CD8-positive, alpha-beta memory T cell (primary cell): ENCODE measurements around the gene CWC27. TPM values are rescaled to one million over a fixed set of nuclear protein-coding genes. Genes with fewer than 3 reads are reported as not detected.

Source experiments
- CTCF ChIA-PET: fragments of 350-600 bp; sonication (Branson Sonifier 250); formaldehyde crosslinking; loops from one replicate; lab custom pipeline; 2021; ENCODE audit warnings: antibody characterized with exemption; lab: Charles Lee
- POLR2A ChIA-PET: fragments of 350-600 bp; sonication (Branson Sonifier 250); formaldehyde crosslinking; loops from one replicate; lab custom pipeline; 2021; ENCODE audit warnings: antibody characterized with exemption; lab: Charles Lee
- DNase-seq, 5 donors: peaks; one replicate each; pipeline versions ENCODE4 v3.0.0 to v3.0.0-alpha.2; 2020 to 2022; ENCODE audit warnings: mixed read lengths in 1 of 5
- H3K27ac ChIP-seq: one replicate; pipeline ENCODE4 v1.7.0; 2013; ENCODE audit warnings: low read depth, mild to moderate bottlenecking, low read length, moderate library complexity
- H3K27me3 ChIP-seq: 2 replicates; pipeline ENCODE4 v1.7.0; 2013; ENCODE audit warnings: low read length, mild to moderate bottlenecking; ENCODE audit not compliant: insufficient read depth, poor library complexity, severe bottlenecking
- H3K36me3 ChIP-seq: 2 replicates; pipeline ENCODE4 v1.7.0; 2013; ENCODE audit warnings: mild to moderate bottlenecking, low read length, moderate library complexity; ENCODE audit not compliant: insufficient read depth
- H3K4me1 ChIP-seq: 2 replicates; pipeline ENCODE4 v1.7.0; 2013; ENCODE audit warnings: mild to moderate bottlenecking, low read length, moderate library complexity; ENCODE audit not compliant: insufficient read depth
- H3K4me3 ChIP-seq: 2 replicates; pipeline ENCODE4 v1.7.0; 2013; ENCODE audit warnings: mild to moderate bottlenecking, low read length
- H3K9me3 ChIP-seq: 2 replicates; pipeline ENCODE4 v1.7.0; 2013; ENCODE audit warnings: mild to moderate bottlenecking, low read length
- H3K27ac Mint-ChIP-seq, 8 donors: one replicate each; pipeline ENCODE4 v1.8.0; 2020 to 2021; ENCODE audit warnings: mixed read lengths in 8 of 8, mild to moderate bottlenecking in 6 of 8, inconsistent platforms in 3 of 8, moderate library complexity in 3 of 8
- H3K27me3 Mint-ChIP-seq, 2 donors: one replicate each; pipeline ENCODE4 v1.8.0; 2020 to 2021; ENCODE audit warnings: mixed read lengths in 2 of 2, mild to moderate bottlenecking in 1 of 2, moderate library complexity in 1 of 2
- H3K36me3 Mint-ChIP-seq, 3 donors: one replicate each; pipeline ENCODE4 v1.8.0; 2020 to 2021; ENCODE audit warnings: mixed read lengths in 3 of 3, inconsistent platforms in 1 of 3, mild to moderate bottlenecking in 1 of 3
- H3K4me1 Mint-ChIP-seq, 3 donors: one replicate each; pipeline ENCODE4 v1.8.0; 2020 to 2021; ENCODE audit warnings: mixed read lengths in 3 of 3, inconsistent platforms in 1 of 3, mild to moderate bottlenecking in 1 of 3
- H3K4me3 Mint-ChIP-seq, 7 donors: one replicate each; pipeline ENCODE4 v1.8.0; 2020 to 2021; ENCODE audit warnings: mixed read lengths in 7 of 7, mild to moderate bottlenecking in 6 of 7, moderate library complexity in 4 of 7, inconsistent platforms in 2 of 7
- H3K9me3 Mint-ChIP-seq, 5 donors: one replicate each; pipeline ENCODE4 v1.8.0; 2020 to 2022; ENCODE audit warnings: mixed read lengths in 5 of 5, mild to moderate bottlenecking in 3 of 5, moderate library complexity in 2 of 5, inconsistent platforms in 1 of 5
- polyA plus RNA-seq: library from polyadenylated mRNA; unstranded; fragments of 300-500 nt; fragmentation: Illumina TruSeq; gene quantifications from one replicate; pipeline ENCODE4 v1.2.3, GENCODE V29; 2021
- total RNA-seq, 2 experiments: library from RNA; stranded (reverse); gene quantifications; one replicate each; pipeline ENCODE4 v1.2.3, GENCODE V29; 2021

The CWC27 gene
- total and polyA plus RNA-seq, 3 experiments from 2014 or later: 32.8 to 38.0 (median 36.3) TPM

DNA sequence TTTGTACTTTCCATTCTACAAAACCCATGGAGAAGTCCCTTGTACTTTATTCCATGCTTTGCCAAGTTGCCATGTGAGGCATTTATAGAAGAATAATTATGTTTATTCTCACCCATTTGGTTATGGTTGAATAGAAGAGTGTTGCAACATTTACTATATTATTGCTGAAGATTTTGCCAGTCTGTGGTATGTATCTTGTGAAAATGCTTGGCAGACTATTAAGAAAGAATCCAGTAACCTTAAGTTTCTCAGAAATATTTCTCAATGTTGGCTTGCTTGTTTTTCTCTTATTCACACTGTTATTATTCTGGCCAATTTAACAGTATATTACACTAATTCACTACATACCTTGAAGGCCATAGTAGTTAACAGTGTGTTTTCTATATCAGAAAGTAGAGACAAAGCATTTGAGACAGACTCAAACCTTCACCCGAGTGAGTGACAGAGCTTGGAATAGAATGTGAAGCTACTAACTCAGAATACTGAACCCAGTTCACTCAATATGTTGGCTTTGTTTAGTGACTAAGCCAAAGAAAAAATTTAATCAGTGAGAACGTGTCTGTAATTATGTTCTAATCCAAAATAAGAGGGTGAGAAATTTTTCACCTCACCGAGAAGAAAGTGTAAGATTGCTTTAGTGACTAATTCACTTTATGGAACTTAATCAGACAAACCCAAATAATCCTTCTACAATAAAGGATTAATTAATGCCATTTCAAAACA lies 184.4 kb downstream of the CWC27 start:
- Histone ChIP-seq H3K9me3 (no peaks in the 10 kb centered on the region), H3K36me3 (no peaks in the 10 kb centered on the region), H3K27me3 (no peaks in the 10 kb centered on the region), H3K4me1 (no peaks in the 10 kb centered on the region), H3K27ac (no peak overlapping the region), H3K4me3 (no peak overlapping the region)
- POLR2A ChIA-PET: no interaction called here
- Mint-ChIP-seq H3K36me3 (peaks cover 0 to 5% (median 3%) of the 10 kb centered on the region in 3 donors), H3K4me1 (no peaks in the 10 kb centered on the region), H3K4me3 (no peak overlapping the region), H3K27ac (no peak overlapping the region), H3K9me3 (no peaks in the 10 kb centered on the region), H3K27me3 (no peaks in the 10 kb centered on the region)
- DNase-seq: no peak
- CTCF ChIA-PET: no interaction called here

DNA sequence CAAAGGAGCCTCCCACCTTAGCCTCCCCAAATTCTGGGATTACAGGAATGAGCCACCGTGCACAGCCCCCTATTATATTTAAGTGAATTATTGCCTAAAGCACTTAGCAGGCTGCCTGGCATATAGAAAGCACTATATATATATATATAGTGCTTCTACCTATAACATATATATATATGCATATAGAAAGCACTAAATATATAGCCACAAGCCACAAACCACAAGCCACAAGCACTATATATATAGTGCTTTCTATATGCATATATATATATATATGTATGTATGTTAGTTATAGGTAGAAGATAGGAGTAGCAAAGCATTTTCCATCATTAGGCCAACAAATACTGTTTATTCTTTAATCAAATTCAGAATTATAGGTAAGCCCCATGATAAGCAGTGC lies 185.8 kb downstream of the CWC27 start:
- Histone ChIP-seq H3K4me3 (no peak overlapping the region), H3K27me3 (no peaks in the 10 kb centered on the region), H3K36me3 (no peaks in the 10 kb centered on the region), H3K9me3 (no peaks in the 10 kb centered on the region), H3K4me1 (no peaks in the 10 kb centered on the region), H3K27ac (no peak overlapping the region)
- H3K4me1 Mint-ChIP-seq: no peaks in the 10 kb centered on the region
- H3K4me3 Mint-ChIP-seq: no peak overlapping the region
- peaks cover 0 to 2% (median 0%) of the 10 kb centered on the region in 3 donors for H3K36me3 Mint-ChIP-seq
- H3K27me3 Mint-ChIP-seq: no peaks in the 10 kb centered on the region
- no peak overlapping the region for H3K27ac Mint-ChIP-seq
- DNase-seq: no peak
- no peaks in the 10 kb centered on the region for H3K9me3 Mint-ChIP-seq
- POLR2A ChIA-PET: no interaction called here
- CTCF ChIA-PET: no interaction called here

DNA sequence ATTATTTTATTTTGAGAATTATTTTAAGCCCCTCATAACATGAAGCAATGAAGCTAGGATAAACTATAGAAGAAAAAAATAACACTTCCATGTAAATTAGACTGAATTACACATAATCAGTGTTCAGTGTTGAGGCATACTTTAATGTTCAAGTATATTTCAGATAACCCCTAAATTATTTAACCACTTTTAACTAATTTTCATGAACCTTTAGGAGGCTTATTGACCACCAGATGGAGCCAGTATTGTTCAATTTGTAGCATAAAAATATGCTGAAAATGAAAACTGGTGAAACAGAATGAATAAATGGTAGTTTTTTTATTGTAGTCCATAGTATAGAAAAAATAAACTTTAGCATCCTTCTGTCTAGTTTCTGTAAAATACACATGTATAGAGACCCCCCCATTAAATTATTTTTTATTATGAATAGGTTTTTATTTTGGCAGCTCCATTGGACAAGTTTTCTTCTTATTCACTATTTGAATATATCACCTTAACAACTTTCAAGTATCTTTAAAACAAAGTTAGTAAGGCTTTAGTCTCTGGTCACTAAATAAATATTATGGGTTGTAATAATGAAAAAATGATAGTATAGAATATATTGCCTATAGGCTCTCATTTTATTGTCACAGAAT lies 190.1 kb downstream of the CWC27 start:
- Histone ChIP-seq H3K4me1 (no peaks in the 10 kb centered on the region), H3K9me3 (peaks cover 6% of the 10 kb centered on the region), H3K36me3 (no peaks in the 10 kb centered on the region), H3K4me3 (no peak overlapping the region), H3K27me3 (no peaks in the 10 kb centered on the region), H3K27ac (no peak overlapping the region)
- CTCF ChIA-PET: interaction anchor here (1.2 to 1.6 kb wide), 2 partner anchors 144 to 524 kb away, joined by 3 to 12 read pairs; partner anchors contain the start of gene ADAMTS6
- Mint-ChIP-seq H3K36me3 (peaks cover 2 to 13% (median 4%) of the 10 kb centered on the region in 3 donors), H3K27ac (peak overlapping the region in 1 of 8 donors; percentile 14), H3K9me3 (peaks cover 3 to 9% (median 5%) of the 10 kb centered on the region in 5 donors), H3K4me1 (no peaks in the 10 kb centered on the region), H3K4me3 (no peak overlapping the region), H3K27me3 (no peaks in the 10 kb centered on the region)
- POLR2A ChIA-PET: no interaction called here
- DNase-seq: peak in 1 of 5 donors; percentile 17

DNA sequence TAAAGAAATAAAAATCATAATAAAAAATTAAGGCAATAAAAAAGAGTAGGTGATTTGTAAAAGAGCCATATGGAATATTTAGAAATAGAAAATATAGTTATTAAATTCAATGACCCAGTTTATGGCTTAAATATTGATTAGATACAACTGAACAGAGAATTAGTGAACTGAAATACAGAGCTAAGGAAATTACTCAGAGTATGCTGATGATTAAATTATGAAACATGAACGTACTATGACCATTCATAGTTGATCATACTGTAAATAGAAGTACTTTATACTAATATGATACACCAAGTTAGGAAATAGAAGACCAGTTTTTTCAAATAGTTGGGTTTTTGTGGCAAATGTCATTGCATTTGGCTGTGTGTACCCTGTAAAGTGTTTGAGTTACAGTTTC lies 194.5 kb downstream of the CWC27 start:
- no peak for DNase-seq
- ChIA-PET CTCF (interaction anchor here (1.1 kb wide), 1 partner anchor 520 kb away, joined by 3 read pairs; no protein-coding TSS in a partner anchor), POLR2A (no interaction called here)
- H3K27ac Mint-ChIP-seq: no peak overlapping the region
- peaks cover 7% of the 10 kb centered on the region for H3K9me3 ChIP-seq
- H3K36me3 ChIP-seq: no peaks in the 10 kb centered on the region
- H3K9me3 Mint-ChIP-seq: peaks cover 3 to 10% (median 5%) of the 10 kb centered on the region in 5 donors
- no peaks in the 10 kb centered on the region for H3K27me3 Mint-ChIP-seq
- H3K4me3 ChIP-seq: no peak overlapping the region
- H3K36me3 Mint-ChIP-seq: peaks cover 2 to 14% (median 4%) of the 10 kb centered on the region in 3 donors
- H3K4me3 Mint-ChIP-seq: no peak overlapping the region
- H3K4me1 ChIP-seq: no peaks in the 10 kb centered on the region
- no peaks in the 10 kb centered on the region for H3K27me3 ChIP-seq
- no peaks in the 10 kb centered on the region for H3K4me1 Mint-ChIP-seq
- H3K27ac ChIP-seq: no peak overlapping the region

DNA sequence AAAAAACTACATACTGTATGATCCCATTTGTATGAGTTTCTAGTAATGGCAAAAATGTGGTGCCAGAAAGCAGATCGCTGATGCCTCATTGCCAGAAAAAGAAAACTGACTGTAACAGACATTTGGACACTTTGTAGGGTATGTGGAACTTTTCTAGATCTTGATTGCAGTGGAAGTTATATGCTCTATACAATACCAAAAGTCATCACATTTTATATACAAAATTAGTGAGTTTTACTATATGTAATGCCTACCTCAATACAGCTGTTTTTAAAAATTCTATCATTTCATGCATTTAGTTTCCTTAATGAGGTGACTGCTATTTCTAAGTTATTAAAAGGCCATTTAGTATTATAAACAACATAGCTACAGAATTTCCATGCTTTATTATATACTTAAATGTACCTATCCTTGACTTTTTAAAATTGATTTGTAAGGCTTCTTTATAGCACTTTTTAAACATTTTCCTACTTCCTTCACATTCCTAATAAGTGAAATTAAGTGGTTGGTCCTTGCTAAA lies 199.9 kb downstream of the CWC27 start:
- H3K4me1 ChIP-seq: no peaks in the 10 kb centered on the region
- ChIA-PET POLR2A (no interaction called here), CTCF (no interaction called here)
- H3K9me3 Mint-ChIP-seq: peaks cover 0 to 3% (median 0%) of the 10 kb centered on the region in 5 donors
- DNase-seq: no peak
- peaks cover 3 to 5% (median 4%) of the 10 kb centered on the region in 3 donors for H3K4me1 Mint-ChIP-seq
- H3K36me3 Mint-ChIP-seq: peaks cover 10 to 19% (median 11%) of the 10 kb centered on the region in 3 donors
- H3K27me3 ChIP-seq: no peaks in the 10 kb centered on the region
- peaks cover 5% of the 10 kb centered on the region for H3K36me3 ChIP-seq
- peaks cover 3% of the 10 kb centered on the region for H3K9me3 ChIP-seq
- H3K27ac ChIP-seq: no peak overlapping the region
- no peaks in the 10 kb centered on the region for H3K27me3 Mint-ChIP-seq
- no peak overlapping the region for H3K4me3 Mint-ChIP-seq
- no peak overlapping the region for H3K4me3 ChIP-seq
- H3K27ac Mint-ChIP-seq: no peak overlapping the region

DNA sequence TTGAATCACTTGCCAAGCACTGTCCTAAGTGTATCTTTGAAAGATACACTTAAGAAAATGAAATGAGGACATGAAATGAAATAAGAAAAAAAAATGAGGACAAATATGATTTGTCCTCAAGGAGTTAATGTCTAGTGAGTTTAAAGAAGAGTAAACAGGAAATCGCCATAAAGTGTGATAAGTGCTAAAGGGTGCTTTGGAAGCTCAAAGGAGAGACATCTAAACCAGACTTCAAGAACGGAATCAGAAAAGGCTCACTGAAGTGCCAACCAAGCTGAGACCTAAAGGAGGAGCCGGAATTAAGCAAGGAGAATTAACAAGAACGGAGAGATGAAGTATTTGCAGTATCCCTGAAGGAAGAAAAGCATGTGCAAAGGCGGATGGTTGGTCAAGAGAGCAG lies 200.8 kb downstream of the CWC27 start:
- no peak overlapping the region for H3K27ac ChIP-seq
- Mint-ChIP-seq H3K36me3 (peaks cover 13 to 26% (median 14%) of the 10 kb centered on the region in 3 donors), H3K27ac (peak overlapping the region in 2 of 8 donors; percentile 13 to 59), H3K9me3 (no peaks in the 10 kb centered on the region), H3K4me1 (peaks cover 3 to 5% (median 4%) of the 10 kb centered on the region in 3 donors), H3K4me3 (no peak overlapping the region), H3K27me3 (no peaks in the 10 kb centered on the region)
- no peaks in the 10 kb centered on the region for H3K9me3 ChIP-seq
- H3K4me1 ChIP-seq: no peaks in the 10 kb centered on the region
- H3K27me3 ChIP-seq: no peaks in the 10 kb centered on the region
- peaks cover 5% of the 10 kb centered on the region for H3K36me3 ChIP-seq
- ChIA-PET POLR2A (no interaction called here), CTCF (no interaction called here)
- H3K4me3 ChIP-seq: no peak overlapping the region
- no peak for DNase-seq

DNA sequence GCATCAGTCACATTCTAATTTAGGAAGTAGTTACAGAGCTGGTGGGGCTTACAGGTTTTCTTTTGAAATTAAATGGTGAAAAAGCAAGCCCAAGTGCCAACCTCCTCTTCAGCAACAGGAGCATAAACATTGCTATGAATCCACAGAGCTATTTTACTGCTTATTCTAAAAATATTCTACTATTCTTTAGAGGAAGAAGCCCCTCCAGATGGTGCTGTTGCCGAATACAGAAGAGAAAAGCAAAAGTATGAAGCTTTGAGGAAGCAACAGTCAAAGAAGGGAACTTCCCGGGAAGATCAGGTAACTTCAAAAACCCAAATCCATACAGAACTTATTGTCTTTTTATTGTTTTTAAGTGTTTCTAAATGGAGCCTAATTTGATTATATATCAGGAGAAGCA lies 202.8 kb downstream of the CWC27 start:
- POLR2A ChIA-PET: no interaction called here
- Mint-ChIP-seq H3K27me3 (no peaks in the 10 kb centered on the region), H3K4me1 (peaks cover 3 to 5% (median 4%) of the 10 kb centered on the region in 3 donors), H3K4me3 (no peak overlapping the region), H3K27ac (no peak overlapping the region), H3K36me3 (peaks cover 13 to 34% (median 18%) of the 10 kb centered on the region in 3 donors), H3K9me3 (no peaks in the 10 kb centered on the region)
- CTCF ChIA-PET: interaction anchor here (1.1 kb wide), 1 partner anchor 512 kb away, joined by 3 read pairs; no protein-coding TSS in a partner anchor
- Histone ChIP-seq H3K27me3 (no peaks in the 10 kb centered on the region), H3K36me3 (peaks cover 5% of the 10 kb centered on the region), H3K27ac (no peak overlapping the region), H3K4me3 (no peak overlapping the region), H3K4me1 (no peaks in the 10 kb centered on the region), H3K9me3 (no peaks in the 10 kb centered on the region)
- no peak for DNase-seq

DNA sequence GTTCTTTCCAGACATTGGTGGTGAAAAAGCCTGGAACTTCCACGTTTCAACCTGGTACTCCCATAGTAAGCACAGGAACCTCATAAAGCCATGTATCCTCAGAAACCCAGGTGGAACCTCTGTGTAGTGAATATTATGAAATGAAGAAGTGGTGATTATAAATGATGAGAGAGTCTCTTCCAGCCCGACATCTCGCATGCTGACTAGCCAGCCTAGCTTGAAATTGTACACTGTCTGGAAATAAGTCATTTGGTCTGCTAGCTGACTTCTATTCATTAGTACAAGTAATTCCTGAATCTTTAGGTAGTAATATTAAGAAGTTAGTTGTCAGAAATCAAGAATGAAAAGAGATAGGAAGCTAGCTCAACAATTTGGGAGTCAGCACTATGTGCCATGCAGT lies 203.3 kb downstream of the CWC27 start:
- H3K27me3 ChIP-seq: no peaks in the 10 kb centered on the region
- H3K27ac Mint-ChIP-seq: peak overlapping the region in 1 of 8 donors; percentile 32
- H3K36me3 Mint-ChIP-seq: peaks cover 13 to 38% (median 18%) of the 10 kb centered on the region in 3 donors
- no peaks in the 10 kb centered on the region for H3K9me3 ChIP-seq
- peaks cover 3 to 5% (median 4%) of the 10 kb centered on the region in 3 donors for H3K4me1 Mint-ChIP-seq
- DNase-seq: no peak
- H3K4me3 ChIP-seq: no peak overlapping the region
- ChIA-PET CTCF (interaction anchor here (1.1 kb wide), 1 partner anchor 512 kb away, joined by 3 read pairs; no protein-coding TSS in a partner anchor), POLR2A (no interaction called here)
- H3K27ac ChIP-seq: no peak overlapping the region
- H3K4me1 ChIP-seq: no peaks in the 10 kb centered on the region
- no peaks in the 10 kb centered on the region for H3K9me3 Mint-ChIP-seq
- H3K4me3 Mint-ChIP-seq: no peak overlapping the region
- no peaks in the 10 kb centered on the region for H3K27me3 Mint-ChIP-seq
- H3K36me3 ChIP-seq: peaks cover 5% of the 10 kb centered on the region
